Activated CD4-positive, alpha-beta T cell treated with anti-CD3 and anti-CD28 coated beads, Interleukin-2, amount 10 ng/mL, durations not matched to agents 24 days and 14 days (primary cell): ENCODE data around the gene RSPH4A. TPM values are rescaled to one million over a fixed set of nuclear protein-coding genes. Genes with fewer than 3 reads are reported as not detected.

Source experiments
- DNase-seq: peaks from one replicate; pipeline ENCODE4 v3.0.0; 2022
- H3K27ac Mint-ChIP-seq: one replicate; pipeline ENCODE4 v1.8.0; 2022; ENCODE audit warnings: mild to moderate bottlenecking, mixed read lengths
- H3K27me3 Mint-ChIP-seq: one replicate; pipeline ENCODE4 v1.8.0; 2022; ENCODE audit warnings: mixed read lengths
- H3K36me3 Mint-ChIP-seq: one replicate; pipeline ENCODE4 v1.8.0; 2022; ENCODE audit warnings: low read depth, mild to moderate bottlenecking, mixed read lengths
- H3K4me1 Mint-ChIP-seq: one replicate; pipeline ENCODE4 v1.8.0; 2021; ENCODE audit warnings: mixed read lengths
- H3K4me3 Mint-ChIP-seq: one replicate; pipeline ENCODE4 v1.8.0; 2022; ENCODE audit warnings: mild to moderate bottlenecking, moderate library complexity, mixed read lengths
- H3K9me3 Mint-ChIP-seq: one replicate; pipeline ENCODE4 v1.8.0; 2021; ENCODE audit warnings: mixed read lengths
- intact Hi-C: fragments of 100-400 bp; cut with micrococcal nuclease; formaldehyde crosslinking; loops from one replicate; pipeline ENCODE4 v1.15.1; 2023
- total RNA-seq: library from RNA; stranded (reverse); gene quantifications from 2 replicates; pipeline ENCODE4 v1.2.3, GENCODE V29; 2022

RSPH4A gene
- 0.14 and 0.21 TPM in 2 replicates for total RNA-seq

DNA sequence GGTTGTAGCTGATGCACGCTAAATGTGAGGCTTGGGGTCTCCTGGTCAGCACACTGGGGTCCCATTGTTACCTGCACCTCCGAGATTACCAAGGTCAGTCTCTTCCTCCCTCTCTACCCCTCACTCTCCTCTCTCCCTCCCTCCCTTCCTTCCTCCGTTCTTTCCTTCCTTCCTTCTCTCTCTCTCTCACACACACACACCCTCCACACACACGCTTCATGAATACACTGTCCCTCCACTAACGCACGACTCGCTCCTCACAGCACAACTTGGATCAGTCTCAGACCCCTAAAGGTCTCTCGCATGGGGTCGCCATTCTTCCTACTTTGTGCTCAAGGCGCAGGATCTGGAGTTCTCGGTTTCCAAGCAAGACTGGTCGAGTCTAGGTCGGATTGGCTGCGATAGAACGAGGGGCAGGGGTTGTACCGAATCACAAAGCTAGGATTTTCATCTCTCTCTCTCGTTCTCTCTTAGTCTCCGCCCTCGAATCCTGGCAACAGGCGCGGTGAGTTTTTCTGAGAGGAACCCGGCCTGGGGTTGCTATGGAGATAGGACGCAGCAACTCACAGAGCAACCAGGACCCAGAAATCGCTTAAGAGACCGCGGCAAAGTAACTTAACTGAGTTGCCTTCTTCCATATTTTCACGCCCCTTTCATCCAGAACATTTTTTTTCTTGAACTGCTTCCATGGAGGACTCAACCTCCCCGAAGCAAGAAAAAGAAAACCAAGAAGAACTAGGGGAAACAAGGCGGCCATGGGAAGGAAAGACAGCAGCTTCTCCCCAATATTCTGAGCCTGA, at the start of gene RSPH4A:
Gene RSPH4A, plus strand, starts transcription at position 543 of the 800 bp plus-strand sequence. Its CDS starts 145 bp downstream, at position 688.
- intact Hi-C loops = loop anchor here (2.0 kb wide), 1 partner anchor 45 kb away; the partner anchor contains the start of gene RWDD1
- Mint-ChIP-seq H3K27me3 (peaks cover 51% of the 10 kb centered on the region), H3K9me3 (no peaks in the 10 kb centered on the region), H3K27ac (no peak within 1 kb of the TSS), H3K36me3 (no peaks in the 10 kb centered on the region), H3K4me3 (peak within 1 kb of the TSS; percentile 85), H3K4me1 (peaks cover 15% of the 10 kb centered on the region)
- peak; percentile 92 for DNase-seq

DNA sequence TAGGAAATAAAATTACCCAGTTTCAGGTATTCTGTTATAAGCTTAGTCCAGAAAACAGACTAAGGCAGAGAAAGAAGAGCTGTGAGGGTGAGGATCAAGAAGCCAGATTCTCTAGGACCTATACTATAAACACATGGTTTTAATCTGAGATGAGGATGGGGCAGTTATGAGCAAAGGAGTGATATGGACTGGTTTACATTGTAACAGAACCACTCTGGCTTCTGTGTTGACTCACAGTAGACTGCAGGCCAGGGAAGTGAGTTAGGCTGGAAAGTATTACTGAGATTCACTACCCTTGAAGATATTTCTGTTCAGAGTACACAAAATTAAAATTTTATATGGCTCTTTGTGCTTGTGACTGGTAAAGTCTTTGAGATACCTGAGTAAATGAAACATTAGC, 48.2 kb upstream of the RSPH4A start:
- no peak overlapping the region for H3K4me3 Mint-ChIP-seq
- H3K4me1 Mint-ChIP-seq = peaks cover 11% of the 10 kb centered on the region
- H3K27me3 Mint-ChIP-seq = peaks cover 11% of the 10 kb centered on the region
- DNase-seq = no peak
- H3K36me3 Mint-ChIP-seq = peaks cover 3% of the 10 kb centered on the region
- no peaks in the 10 kb centered on the region for H3K9me3 Mint-ChIP-seq
- intact Hi-C loops = no loop called here
- no peak overlapping the region for H3K27ac Mint-ChIP-seq

DNA sequence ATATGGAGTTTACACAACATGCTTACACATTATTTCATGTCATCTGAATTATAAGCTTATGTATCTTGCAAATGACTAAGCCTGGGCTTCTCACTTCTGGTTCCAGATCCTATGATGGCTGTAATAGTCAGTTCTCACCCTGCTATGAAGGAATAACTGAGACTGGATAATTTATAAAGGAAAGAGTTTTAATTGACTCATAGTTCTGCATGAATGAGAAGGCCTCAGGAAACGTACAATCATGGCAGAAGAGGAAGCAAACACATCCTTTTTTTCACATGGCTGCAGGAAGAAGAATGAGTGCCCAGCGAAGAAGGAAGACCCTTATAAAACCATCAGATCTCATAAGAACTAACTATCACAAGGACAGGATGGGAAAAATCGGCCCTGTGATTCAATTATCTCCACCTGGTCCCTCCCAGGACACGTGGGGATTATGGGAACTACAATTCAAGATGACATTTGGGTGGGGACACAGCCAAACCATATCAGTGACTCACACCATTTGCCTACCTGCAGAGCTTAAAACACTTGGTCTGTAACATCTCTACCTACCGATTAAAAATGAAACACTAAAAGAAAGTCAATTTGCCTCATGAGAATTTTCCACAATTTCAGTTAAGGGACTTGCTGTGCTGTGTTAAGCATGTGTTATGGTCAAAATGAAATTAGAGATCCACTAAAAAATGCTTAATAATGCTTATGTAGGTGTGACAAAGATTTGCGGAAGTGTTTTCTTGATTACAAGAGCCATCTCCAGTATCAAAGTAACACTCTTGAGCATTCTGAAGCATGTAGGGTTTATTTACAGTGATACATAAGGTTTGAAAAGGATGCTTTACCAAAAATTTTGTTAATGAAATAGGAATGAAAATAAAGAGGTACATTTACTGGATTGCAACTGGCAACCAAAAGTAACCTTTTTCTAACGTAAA, 47.2 kb upstream of the RSPH4A start:
- peak overlapping the region; percentile 20 for H3K4me3 Mint-ChIP-seq
- H3K27me3 Mint-ChIP-seq = peaks cover 7% of the 10 kb centered on the region
- no peak for DNase-seq
- no peak overlapping the region for H3K27ac Mint-ChIP-seq
- no peaks in the 10 kb centered on the region for H3K9me3 Mint-ChIP-seq
- peaks cover 8% of the 10 kb centered on the region for H3K36me3 Mint-ChIP-seq
- intact Hi-C loops = no loop called here
- peaks cover 19% of the 10 kb centered on the region for H3K4me1 Mint-ChIP-seq

DNA sequence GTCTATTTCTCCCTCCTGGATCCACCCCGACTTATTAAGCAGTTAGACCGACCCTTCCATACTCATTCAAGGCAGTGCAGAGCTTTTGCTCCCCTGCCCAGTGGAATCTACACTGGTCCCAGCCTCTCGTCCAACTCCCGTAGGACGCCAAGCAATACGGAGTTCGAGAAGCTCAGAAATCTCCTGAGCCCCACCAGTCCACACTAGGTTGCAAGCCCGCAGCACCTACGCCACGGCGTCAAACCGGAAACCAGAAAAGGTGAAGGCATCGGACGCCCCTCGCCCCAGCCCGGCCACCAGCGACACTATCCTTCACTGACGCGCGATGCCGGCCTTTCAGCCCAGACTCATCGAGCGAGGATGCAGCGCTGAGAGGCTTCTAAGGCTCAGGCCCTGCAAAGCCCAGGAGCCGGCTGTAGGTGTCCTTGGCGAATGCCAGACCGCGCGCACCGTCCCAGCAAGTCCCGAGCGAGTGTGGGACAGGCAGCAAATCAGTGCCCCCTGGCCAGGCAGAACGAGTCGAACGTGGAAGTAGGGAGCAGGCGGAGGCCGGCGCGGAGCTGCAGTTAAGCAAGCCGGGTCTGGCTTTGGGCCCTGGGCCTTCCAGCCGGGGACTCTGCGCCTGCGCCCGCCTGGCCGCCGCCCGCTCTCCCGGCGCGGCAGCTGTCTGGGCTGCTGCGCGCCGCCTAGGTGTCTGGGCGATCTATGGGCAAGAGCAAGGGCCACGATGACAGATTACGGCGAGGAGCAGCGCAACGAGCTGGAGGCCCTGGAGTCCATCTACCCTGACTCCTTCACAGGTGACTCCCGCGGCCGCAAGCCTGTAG, 45.2 kb upstream of the RSPH4A start, which contains the start of gene RWDD1:
Gene RWDD1, plus strand, starts transcription at position 649 of the 827 bp plus-strand sequence. Its CDS starts 79 bp downstream, at position 728.
- Mint-ChIP-seq H3K36me3 (peaks cover 18% of the 10 kb centered on the region), H3K27me3 (peaks cover 1% of the 10 kb centered on the region), H3K4me1 (peaks cover 25% of the 10 kb centered on the region), H3K4me3 (peak within 1 kb of the TSS; percentile 95), H3K27ac (peak within 1 kb of the TSS; percentile 96), H3K9me3 (no peaks in the 10 kb centered on the region)
- intact Hi-C loops = loop anchor here (1.0 to 10.0 kb wide), 9 partner anchors 46 to 1576 kb away; partner anchors contain the start of genes CALHM6, KPNA5, NT5DC1 and NUS1
- peak; percentile 99 for DNase-seq

DNA sequence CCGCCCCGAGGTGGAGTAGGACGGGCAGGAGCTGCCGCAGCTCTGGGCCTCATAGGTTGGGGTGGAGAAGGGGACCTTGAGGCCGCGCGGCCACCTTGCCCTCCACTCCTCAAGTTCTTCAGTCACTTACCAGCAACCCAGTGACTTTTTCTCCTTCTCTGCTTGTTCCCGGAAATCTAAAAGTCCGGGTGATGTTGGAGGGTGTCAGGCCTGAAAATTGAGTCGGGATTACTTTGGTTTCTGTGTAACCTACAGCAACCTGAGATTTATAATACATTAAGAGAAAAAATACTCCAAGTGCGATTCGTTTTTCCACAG, 44.6 kb upstream of the RSPH4A start:
- Mint-ChIP-seq H3K4me3 (peak overlapping the region; percentile 95), H3K4me1 (peaks cover 30% of the 10 kb centered on the region), H3K27ac (peak overlapping the region; percentile 96), H3K36me3 (peaks cover 23% of the 10 kb centered on the region), H3K9me3 (no peaks in the 10 kb centered on the region), H3K27me3 (peaks cover 1% of the 10 kb centered on the region)
- DNase-seq = no peak
- intact Hi-C loops = loop anchor here (1.0 to 10.0 kb wide), 9 partner anchors 45 to 1577 kb away; partner anchors contain the start of genes CALHM6, KPNA5, NT5DC1 and NUS1

DNA sequence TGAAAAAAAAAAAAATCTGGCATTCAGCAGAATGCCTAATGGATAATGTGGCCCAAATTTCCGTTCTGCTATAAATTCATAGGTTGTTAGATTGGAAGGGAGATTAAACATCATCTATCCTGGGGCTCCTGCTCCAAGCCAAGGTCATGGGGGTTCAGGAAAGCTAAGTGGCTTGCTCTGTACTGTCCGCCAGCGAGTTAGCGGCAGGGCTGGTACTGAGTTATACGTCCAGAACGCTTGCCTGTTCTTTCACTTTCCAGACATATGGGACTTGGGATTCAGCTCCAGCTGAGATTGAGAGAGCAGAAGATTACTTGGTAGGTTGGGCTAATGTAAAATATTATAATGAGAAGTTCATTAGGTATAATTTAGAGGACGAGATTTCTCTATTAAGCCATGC, 44.1 kb upstream of the RSPH4A start:
- H3K4me3 Mint-ChIP-seq = peak overlapping the region; percentile 95
- H3K27me3 Mint-ChIP-seq = no peaks in the 10 kb centered on the region
- H3K4me1 Mint-ChIP-seq = peaks cover 30% of the 10 kb centered on the region
- peaks cover 27% of the 10 kb centered on the region for H3K36me3 Mint-ChIP-seq
- H3K9me3 Mint-ChIP-seq = no peaks in the 10 kb centered on the region
- DNase-seq = peak; percentile 71
- peak overlapping the region; percentile 96 for H3K27ac Mint-ChIP-seq
- intact Hi-C loops = loop anchor here (5.0 to 10.0 kb wide), 3 partner anchors 110 to 1577 kb away; partner anchors contain the start of genes CALHM6 and NUS1

DNA sequence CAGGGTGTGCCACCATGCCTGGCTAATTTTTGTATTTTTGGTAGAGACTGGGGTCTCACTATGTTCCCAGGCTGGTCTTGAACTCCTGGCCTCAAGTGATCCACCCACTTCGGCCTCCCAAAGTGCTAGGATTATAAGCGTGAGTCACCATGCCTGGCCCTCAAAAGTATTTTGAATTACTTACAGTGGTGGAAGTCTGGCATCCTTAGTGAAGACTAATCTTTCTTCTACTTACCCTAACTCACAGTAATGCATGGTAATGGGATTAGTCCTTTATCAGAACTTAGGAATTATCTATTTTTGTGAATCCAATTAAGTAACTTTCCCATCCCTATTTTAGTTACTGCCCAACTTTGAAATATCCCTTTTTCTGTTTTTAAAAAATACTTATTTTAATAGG, 41.1 kb upstream of the RSPH4A start:
- no peaks in the 10 kb centered on the region for H3K9me3 Mint-ChIP-seq
- no peak for DNase-seq
- no peak overlapping the region for H3K27ac Mint-ChIP-seq
- H3K4me3 Mint-ChIP-seq = no peak overlapping the region
- H3K27me3 Mint-ChIP-seq = no peaks in the 10 kb centered on the region
- intact Hi-C loops = loop anchor here (10.0 kb wide), 1 partner anchor 1580 kb away; no protein-coding TSS in a partner anchor
- H3K4me1 Mint-ChIP-seq = peaks cover 36% of the 10 kb centered on the region
- peaks cover 38% of the 10 kb centered on the region for H3K36me3 Mint-ChIP-seq

DNA sequence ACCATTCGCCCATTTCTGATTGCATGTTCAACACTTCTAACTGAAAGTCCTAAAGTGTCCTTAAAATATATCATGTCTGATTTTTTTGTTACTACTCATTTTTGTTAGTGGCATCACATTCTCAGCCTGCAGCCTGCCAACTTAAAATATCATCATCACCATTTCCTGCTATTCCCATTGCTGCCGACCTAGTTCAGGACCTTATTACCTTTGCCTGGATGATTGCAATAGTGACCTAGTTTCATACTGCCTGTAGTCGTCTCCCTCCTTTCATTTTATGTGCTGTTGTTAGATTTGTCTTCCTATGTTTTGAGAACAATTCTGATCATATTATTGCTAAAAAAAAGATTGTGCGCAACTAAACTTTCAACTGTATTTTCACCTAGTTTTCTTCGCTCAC, 38.8 kb upstream of the RSPH4A start:
- peaks cover 41% of the 10 kb centered on the region for H3K36me3 Mint-ChIP-seq
- no peak overlapping the region for H3K27ac Mint-ChIP-seq
- H3K4me1 Mint-ChIP-seq = peaks cover 33% of the 10 kb centered on the region
- no peak for DNase-seq
- no peak overlapping the region for H3K4me3 Mint-ChIP-seq
- no peaks in the 10 kb centered on the region for H3K27me3 Mint-ChIP-seq
- H3K9me3 Mint-ChIP-seq = no peaks in the 10 kb centered on the region
- intact Hi-C loops = loop anchor here (10.0 kb wide), 1 partner anchor 1583 kb away; no protein-coding TSS in a partner anchor

DNA sequence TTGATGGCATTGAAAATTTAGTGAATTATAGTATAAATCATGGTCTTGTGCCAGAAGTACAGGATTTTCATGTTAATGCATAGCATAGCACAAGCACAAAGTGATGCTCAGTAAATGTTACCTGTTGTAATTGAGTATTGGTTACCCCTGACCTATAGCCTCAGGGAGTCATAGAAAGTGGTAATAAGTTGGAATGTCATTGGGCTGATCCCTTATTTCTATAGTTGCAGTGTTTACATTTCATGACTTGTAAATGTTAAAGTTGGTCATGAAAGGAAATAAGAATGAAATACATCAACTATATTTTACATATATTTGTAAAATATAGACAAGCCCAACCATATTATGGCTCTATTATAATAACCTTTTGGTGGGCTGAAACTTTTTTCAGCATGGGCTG, 37.9 kb upstream of the RSPH4A start:
- Mint-ChIP-seq H3K4me1 (peaks cover 27% of the 10 kb centered on the region), H3K27me3 (no peaks in the 10 kb centered on the region), H3K36me3 (peaks cover 43% of the 10 kb centered on the region), H3K4me3 (no peak overlapping the region), H3K27ac (no peak overlapping the region), H3K9me3 (no peaks in the 10 kb centered on the region)
- no peak for DNase-seq
- intact Hi-C loops = loop anchor here (10.0 kb wide), 1 partner anchor 1584 kb away; no protein-coding TSS in a partner anchor

DNA sequence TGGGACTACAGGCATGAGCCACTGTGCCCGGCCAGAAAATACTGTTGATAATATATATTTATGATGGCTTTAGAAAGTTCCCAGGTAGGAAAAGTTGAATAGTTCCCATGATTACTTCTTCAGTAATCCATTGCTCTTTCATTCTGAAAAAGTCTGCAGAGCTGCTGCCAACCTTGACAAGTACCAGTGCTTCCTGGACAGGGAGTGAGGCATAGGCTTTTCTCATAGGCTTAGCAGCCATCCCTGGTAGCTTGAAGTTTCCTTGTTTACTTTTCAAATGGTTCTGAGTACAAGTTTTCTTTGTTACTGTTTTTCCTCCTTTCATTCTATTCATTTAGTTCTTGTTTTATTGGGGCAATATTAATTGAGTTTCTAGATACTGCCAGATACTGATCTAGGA, 37.1 kb upstream of the RSPH4A start:
- H3K27ac Mint-ChIP-seq = no peak overlapping the region
- no peaks in the 10 kb centered on the region for H3K9me3 Mint-ChIP-seq
- H3K27me3 Mint-ChIP-seq = no peaks in the 10 kb centered on the region
- no peak overlapping the region for H3K4me3 Mint-ChIP-seq
- intact Hi-C loops = loop anchor here (10.0 kb wide), 1 partner anchor 1584 kb away; no protein-coding TSS in a partner anchor
- DNase-seq = no peak
- peaks cover 41% of the 10 kb centered on the region for H3K36me3 Mint-ChIP-seq
- H3K4me1 Mint-ChIP-seq = peaks cover 20% of the 10 kb centered on the region

DNA sequence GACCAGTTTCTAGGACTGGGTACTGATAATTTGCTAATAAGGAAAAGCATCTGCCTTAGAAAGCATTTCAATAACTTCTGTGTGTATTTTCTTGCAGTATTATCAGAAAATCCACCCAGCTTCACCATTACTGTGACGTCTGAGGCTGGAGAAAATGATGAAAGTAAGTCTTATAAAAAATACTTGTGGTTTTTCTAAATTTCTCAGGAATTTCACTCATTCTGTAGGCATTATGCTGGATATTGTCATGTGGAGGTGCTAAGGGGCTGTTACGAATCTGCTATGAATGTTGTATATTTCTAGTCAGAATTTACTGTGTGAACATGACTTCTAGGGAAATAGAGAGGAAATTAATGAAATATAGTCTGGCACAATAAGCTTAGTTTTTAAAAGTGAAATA, 36.1 kb upstream of the RSPH4A start:
- H3K4me1 Mint-ChIP-seq = peaks cover 16% of the 10 kb centered on the region
- peaks cover 43% of the 10 kb centered on the region for H3K36me3 Mint-ChIP-seq
- no peaks in the 10 kb centered on the region for H3K27me3 Mint-ChIP-seq
- intact Hi-C loops = no loop called here
- H3K4me3 Mint-ChIP-seq = no peak overlapping the region
- no peaks in the 10 kb centered on the region for H3K9me3 Mint-ChIP-seq
- no peak for DNase-seq
- H3K27ac Mint-ChIP-seq = no peak overlapping the region

DNA sequence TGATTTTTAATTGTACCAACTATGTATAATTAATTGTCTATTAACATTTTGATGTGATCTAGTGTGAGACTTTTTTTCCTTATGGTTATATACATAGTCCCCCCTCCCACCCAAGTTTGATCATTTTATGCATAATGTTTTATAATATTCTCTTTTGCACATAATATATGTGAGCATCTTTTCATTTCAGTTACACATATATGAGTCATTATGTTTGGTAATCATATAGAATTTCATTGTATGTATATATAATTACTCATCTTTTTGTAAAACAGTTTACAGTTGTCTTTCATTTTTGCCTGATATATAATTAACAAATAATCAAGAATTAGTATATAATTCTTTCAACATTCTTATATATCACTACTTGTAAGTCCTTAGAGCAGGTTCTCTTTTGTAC, 30.0 kb upstream of the RSPH4A start:
- H3K27me3 Mint-ChIP-seq = no peaks in the 10 kb centered on the region
- H3K27ac Mint-ChIP-seq = no peak overlapping the region
- intact Hi-C loops = no loop called here
- H3K4me1 Mint-ChIP-seq = peaks cover 4% of the 10 kb centered on the region
- H3K9me3 Mint-ChIP-seq = no peaks in the 10 kb centered on the region
- DNase-seq = no peak
- no peak overlapping the region for H3K4me3 Mint-ChIP-seq
- peaks cover 49% of the 10 kb centered on the region for H3K36me3 Mint-ChIP-seq

DNA sequence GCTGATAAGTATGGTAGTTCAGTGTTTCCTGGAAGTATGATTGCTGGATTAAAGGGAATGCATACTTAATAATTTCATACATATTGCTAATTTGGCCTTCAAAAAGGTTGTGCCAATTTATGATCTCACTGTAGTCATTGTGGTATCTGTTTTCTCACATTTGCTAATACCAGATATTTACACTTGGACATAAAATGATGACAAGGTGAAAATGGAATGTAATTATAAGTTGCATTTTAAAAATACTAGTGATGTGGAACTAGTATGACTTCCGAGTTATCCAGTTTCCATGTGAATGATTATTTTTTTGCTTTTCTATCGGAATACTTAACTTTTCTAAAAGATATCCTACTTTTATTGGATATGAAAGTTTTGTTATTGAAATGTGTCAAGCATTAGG, 29.5 kb upstream of the RSPH4A start:
- Mint-ChIP-seq H3K9me3 (no peaks in the 10 kb centered on the region), H3K36me3 (peaks cover 50% of the 10 kb centered on the region), H3K27me3 (no peaks in the 10 kb centered on the region), H3K27ac (no peak overlapping the region), H3K4me1 (peaks cover 4% of the 10 kb centered on the region), H3K4me3 (no peak overlapping the region)
- no peak for DNase-seq
- intact Hi-C loops = no loop called here
